ENCODE measurements around the gene RGS7.

DNA sequence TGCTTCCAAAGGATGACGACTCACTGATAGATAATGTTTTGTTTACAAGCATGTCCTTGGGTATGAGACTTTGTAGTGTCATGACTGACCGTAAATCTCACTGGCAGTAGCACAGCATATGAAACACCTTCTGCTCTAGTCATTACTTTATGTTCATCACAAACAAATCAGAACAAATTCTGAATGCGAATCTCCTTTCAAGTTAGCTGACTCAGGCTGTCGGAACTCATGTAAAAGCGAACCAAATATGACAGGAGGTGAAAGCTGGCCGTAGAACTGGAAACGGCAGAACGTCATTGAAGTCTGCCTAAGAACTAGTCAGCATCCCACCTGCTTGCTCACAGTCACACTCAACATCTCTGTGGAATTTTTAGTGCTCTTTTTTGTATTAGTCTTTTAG, 143.9 kb downstream of the RGS7 start:
- TF ChIP-seq, protein P1, sequence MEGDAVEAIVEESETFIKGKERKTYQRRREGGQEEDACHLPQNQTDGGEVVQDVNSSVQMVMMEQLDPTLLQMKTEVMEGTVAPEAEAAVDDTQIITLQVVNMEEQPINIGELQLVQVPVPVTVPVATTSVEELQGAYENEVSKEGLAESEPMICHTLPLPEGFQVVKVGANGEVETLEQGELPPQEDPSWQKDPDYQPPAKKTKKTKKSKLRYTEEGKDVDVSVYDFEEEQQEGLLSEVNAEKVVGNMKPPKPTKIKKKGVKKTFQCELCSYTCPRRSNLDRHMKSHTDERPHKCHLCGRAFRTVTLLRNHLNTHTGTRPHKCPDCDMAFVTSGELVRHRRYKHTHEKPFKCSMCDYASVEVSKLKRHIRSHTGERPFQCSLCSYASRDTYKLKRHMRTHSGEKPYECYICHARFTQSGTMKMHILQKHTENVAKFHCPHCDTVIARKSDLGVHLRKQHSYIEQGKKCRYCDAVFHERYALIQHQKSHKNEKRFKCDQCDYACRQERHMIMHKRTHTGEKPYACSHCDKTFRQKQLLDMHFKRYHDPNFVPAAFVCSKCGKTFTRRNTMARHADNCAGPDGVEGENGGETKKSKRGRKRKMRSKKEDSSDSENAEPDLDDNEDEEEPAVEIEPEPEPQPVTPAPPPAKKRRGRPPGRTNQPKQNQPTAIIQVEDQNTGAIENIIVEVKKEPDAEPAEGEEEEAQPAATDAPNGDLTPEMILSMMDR (IDR thresholded peaks at IDR 0.05; ENCODE audit: poor library complexity), result no peak
- TF ChIP-seq EZH2 (IDR thresholded peaks at IDR 0.05; ENCODE audit: borderline replicate concordance), result no peak
- no peak for TF ChIP-seq EZH2phosphoT487 (IDR thresholded peaks at IDR 0.05; ENCODE audit: low read depth, severe bottlenecking, unreplicated experiment)

Measured in hepatocyte (in vitro differentiated cells).